HL-60 (cell line): Measurements from ENCODE around the gene ARMC7.

Experiments used
- DNase-seq, 2 experiments: peaks; one replicate each; pipeline ENCODE4 v3.0.0-alpha.2; 2010 to 2020; ENCODE audit warnings: low read depth in 1 of 2, low spot score in 1 of 2
- H3K27ac ChIP-seq: fragments of 250-450 bp; sonication (Bioruptor Pico); replicated peaks from 2 replicates; pipeline ENCODE4 v1.5.1; 2020; ENCODE audit warnings: mild to moderate bottlenecking, moderate library complexity
- H3K27me3 ChIP-seq: fragments of 250-450 bp; sonication (Bioruptor Pico); 2 replicates; pipeline ENCODE4 v1.5.1; 2021; ENCODE audit warnings: mild to moderate bottlenecking, moderate library complexity; ENCODE audit not compliant: insufficient read depth, poor library complexity, severe bottlenecking
- H3K4me3 ChIP-seq: replicated peaks from 2 replicates; pipeline ENCODE4 v1.5.1; 2011; ENCODE audit warnings: mild to moderate bottlenecking, control low read depth, low read length; ENCODE audit not compliant: insufficient read depth
- GABPA ChIP-seq: IDR thresholded peaks from 2 replicates; pipeline ENCODE4 v1.6.1; 2012; ENCODE audit warnings: low read depth
- POLR2AphosphoS5 ChIP-seq: IDR thresholded peaks from 2 replicates; pipeline ENCODE4 v1.6.1; 2012; ENCODE audit warnings: low read depth
- SPI1 ChIP-seq: IDR thresholded peaks from 2 replicates; pipeline ENCODE4 v1.6.1; 2012; ENCODE audit warnings: low read depth, mild to moderate bottlenecking, borderline replicate concordance
- TF ChIP-seq, protein P1 (sequence below): IDR thresholded peaks from one replicate; pipeline ENCODE4 v1.5.1; 2011; ENCODE audit warnings: low read length, control low read depth, inconsistent platforms; ENCODE audit not compliant: insufficient read depth
- TF ChIP-seq, protein P2 (sequence below): IDR thresholded peaks from 2 replicates; pipeline ENCODE4 v1.6.1; 2012; ENCODE audit warnings: low read depth; ENCODE audit not compliant: insufficient replicate concordance

The ARMC7 gene

DNA sequence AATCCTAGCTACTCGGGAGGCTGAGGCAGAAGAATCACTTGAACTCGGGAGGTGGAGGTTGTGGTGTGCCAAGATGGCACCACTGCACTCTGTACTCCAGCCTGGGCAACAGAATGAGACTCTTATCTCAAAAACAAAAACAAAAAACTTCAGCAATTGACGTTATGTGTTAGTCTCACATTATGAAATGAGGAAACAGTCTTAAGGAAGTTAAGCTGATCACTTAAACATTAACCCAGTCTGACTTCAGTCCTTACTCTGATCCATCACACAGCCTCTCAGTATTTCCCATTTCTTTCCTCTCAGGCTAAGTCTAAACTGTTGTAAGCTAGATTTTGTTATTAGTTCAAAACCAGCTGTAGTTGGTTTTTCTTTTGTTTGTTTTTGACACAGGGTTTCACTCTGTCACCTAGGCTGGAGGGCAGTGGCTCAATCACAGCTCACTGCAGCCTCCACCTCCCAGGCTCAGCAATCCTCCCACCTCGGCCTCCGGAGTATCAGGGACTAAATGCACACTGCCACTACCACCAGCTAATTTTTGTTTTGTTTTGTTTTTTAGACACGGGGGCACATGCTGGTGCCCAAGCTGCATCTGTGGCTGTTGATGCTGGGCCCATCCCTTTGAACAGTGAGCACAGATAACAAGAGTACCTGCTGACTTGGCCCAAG, 38.2 kb downstream of the ARMC7 start:
- no peak overlapping the region; the same call in 1 of the 2 replicates for H3K27ac ChIP-seq
- TF ChIP-seq GABPA, result no peak
- H3K4me3 ChIP-seq, result no peak overlapping the region
- DNase-seq, result no peak
- H3K27me3 ChIP-seq, result no peaks in the 10 kb centered on the region

GRCh38 chr17:75151930-75152329, 42.2 kb downstream of the ARMC7 start:
- Histone ChIP-seq H3K27ac (no peak overlapping the region; the same call in 1 of the 2 replicates), H3K27me3 (no peaks in the 10 kb centered on the region), H3K4me3 (peak overlapping the region; percentile 73)
- DNase-seq, result no peak
- TF ChIP-seq, protein P1, sequence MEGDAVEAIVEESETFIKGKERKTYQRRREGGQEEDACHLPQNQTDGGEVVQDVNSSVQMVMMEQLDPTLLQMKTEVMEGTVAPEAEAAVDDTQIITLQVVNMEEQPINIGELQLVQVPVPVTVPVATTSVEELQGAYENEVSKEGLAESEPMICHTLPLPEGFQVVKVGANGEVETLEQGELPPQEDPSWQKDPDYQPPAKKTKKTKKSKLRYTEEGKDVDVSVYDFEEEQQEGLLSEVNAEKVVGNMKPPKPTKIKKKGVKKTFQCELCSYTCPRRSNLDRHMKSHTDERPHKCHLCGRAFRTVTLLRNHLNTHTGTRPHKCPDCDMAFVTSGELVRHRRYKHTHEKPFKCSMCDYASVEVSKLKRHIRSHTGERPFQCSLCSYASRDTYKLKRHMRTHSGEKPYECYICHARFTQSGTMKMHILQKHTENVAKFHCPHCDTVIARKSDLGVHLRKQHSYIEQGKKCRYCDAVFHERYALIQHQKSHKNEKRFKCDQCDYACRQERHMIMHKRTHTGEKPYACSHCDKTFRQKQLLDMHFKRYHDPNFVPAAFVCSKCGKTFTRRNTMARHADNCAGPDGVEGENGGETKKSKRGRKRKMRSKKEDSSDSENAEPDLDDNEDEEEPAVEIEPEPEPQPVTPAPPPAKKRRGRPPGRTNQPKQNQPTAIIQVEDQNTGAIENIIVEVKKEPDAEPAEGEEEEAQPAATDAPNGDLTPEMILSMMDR, result no peak
- TF ChIP-seq POLR2AphosphoS5 (no peak), GABPA (no peak), SPI1 (no peak)
- TF ChIP-seq, protein P2, sequence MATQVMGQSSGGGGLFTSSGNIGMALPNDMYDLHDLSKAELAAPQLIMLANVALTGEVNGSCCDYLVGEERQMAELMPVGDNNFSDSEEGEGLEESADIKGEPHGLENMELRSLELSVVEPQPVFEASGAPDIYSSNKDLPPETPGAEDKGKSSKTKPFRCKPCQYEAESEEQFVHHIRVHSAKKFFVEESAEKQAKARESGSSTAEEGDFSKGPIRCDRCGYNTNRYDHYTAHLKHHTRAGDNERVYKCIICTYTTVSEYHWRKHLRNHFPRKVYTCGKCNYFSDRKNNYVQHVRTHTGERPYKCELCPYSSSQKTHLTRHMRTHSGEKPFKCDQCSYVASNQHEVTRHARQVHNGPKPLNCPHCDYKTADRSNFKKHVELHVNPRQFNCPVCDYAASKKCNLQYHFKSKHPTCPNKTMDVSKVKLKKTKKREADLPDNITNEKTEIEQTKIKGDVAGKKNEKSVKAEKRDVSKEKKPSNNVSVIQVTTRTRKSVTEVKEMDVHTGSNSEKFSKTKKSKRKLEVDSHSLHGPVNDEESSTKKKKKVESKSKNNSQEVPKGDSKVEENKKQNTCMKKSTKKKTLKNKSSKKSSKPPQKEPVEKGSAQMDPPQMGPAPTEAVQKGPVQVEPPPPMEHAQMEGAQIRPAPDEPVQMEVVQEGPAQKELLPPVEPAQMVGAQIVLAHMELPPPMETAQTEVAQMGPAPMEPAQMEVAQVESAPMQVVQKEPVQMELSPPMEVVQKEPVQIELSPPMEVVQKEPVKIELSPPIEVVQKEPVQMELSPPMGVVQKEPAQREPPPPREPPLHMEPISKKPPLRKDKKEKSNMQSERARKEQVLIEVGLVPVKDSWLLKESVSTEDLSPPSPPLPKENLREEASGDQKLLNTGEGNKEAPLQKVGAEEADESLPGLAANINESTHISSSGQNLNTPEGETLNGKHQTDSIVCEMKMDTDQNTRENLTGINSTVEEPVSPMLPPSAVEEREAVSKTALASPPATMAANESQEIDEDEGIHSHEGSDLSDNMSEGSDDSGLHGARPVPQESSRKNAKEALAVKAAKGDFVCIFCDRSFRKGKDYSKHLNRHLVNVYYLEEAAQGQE, result no peak

DNA sequence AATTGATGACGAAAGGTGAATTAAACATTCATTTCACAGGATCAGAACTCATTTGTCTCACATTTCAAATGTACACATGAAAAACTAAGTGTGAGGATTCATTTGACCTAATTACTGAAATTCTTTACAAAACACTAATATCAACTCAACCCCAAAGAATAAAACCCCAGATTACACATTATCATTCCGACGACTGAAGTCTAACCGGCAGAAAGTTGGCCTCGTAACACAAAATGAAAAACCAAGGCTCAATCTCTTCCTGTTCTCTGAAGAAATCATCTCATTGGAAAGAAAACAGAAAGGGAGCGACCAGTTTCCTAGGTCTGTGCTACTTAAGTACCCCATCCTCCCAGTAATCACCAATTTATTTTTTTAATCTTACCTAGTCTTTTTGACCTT, 42.8 kb downstream of the ARMC7 start:
- DNase-seq, result no peak
- TF ChIP-seq, protein P1, result no peak
- no peak for TF ChIP-seq POLR2AphosphoS5
- no peak for TF ChIP-seq SPI1
- no peak for TF ChIP-seq GABPA
- H3K4me3 ChIP-seq, result peak overlapping the region; percentile 73
- peak overlapping the region; percentile 81 for H3K27ac ChIP-seq
- no peaks in the 10 kb centered on the region for H3K27me3 ChIP-seq

- peak in 1 of 2 experiments; percentile 71 for DNase-seq
- TF ChIP-seq SPI1 (peak; percentile 13; the same call in 1 of the 2 replicates), GABPA (no peak)
- peak overlapping the region; percentile 81 for H3K27ac ChIP-seq
- H3K27me3 ChIP-seq, result no peaks in the 10 kb centered on the region
- peak overlapping the region; percentile 73 for H3K4me3 ChIP-seq
Observed at GRCh38 chr17:75152922-75153779, 43.4 kb downstream of the ARMC7 start.

GRCh38 chr17:75153780-75154194, 44.0 kb downstream of the ARMC7 start:
- TF ChIP-seq GABPA (no peak), SPI1 (no peak), POLR2AphosphoS5 (no peak; the same call in 1 of the 2 replicates)
- TF ChIP-seq, protein P1, result no peak
- TF ChIP-seq, protein P2, result no peak
- DNase-seq, result no peak
- H3K27me3 ChIP-seq, result no peaks in the 10 kb centered on the region
- peak overlapping the region; percentile 81 for H3K27ac ChIP-seq
- H3K4me3 ChIP-seq, result peak overlapping the region; percentile 73
